Stromal cell of bone marrow (primary cell): ENCODE measurements around the gene SDK1.

Experiments
- DNase-seq: peaks from one replicate; pipeline ENCODE4 v3.0.0-alpha.2; 2012; ENCODE audit warnings: low read depth

SDK1 gene

GRCh38 chr7:3880228-3880987 is 579.4 kb downstream of the SDK1 start:
- no peak for DNase-seq

GRCh38 chr7:3882782-3883181 is 581.7 kb downstream of the SDK1 start:
- no peak for DNase-seq

GRCh38 chr7:3884543-3884942 is 583.5 kb downstream of the SDK1 start:
- no peak for DNase-seq

GRCh38 chr7:3887096-3887690 is 586.1 kb downstream of the SDK1 start:
- DNase-seq: no peak

- DNase-seq: peak; percentile 21
These were observed 587.0 kb downstream of the SDK1 start for GRCh38 chr7:3888096-3888495.

- DNase-seq: no peak
These were observed 591.1 kb downstream of the SDK1 start for GRCh38 chr7:3892157-3892556.

GRCh38 chr7:3892686-3893085 is 591.6 kb downstream of the SDK1 start:
- DNase-seq: no peak

- no peak for DNase-seq
These were observed 592.2 kb downstream of the SDK1 start for GRCh38 chr7:3893151-3893788.

- no peak for DNase-seq
These were observed 592.7 kb downstream of the SDK1 start for GRCh38 chr7:3893789-3894153.

GRCh38 chr7:3895341-3896116 is 594.5 kb downstream of the SDK1 start:
- no peak for DNase-seq

- no peak for DNase-seq
These were observed 595.2 kb downstream of the SDK1 start for GRCh38 chr7:3896169-3896765.

- DNase-seq: peak; percentile 9
These were observed 596.6 kb downstream of the SDK1 start for GRCh38 chr7:3897430-3898372.

GRCh38 chr7:3899559-3899991 is 598.5 kb downstream of the SDK1 start:
- DNase-seq: no peak

- no peak for DNase-seq
These were observed 607.1 kb downstream of the SDK1 start for GRCh38 chr7:3908153-3908552.

- no peak for DNase-seq
These were observed 608.1 kb downstream of the SDK1 start for GRCh38 chr7:3909128-3909527.

- DNase-seq: no peak
These were observed 609.0 kb downstream of the SDK1 start for GRCh38 chr7:3910054-3910453.

GRCh38 chr7:3911685-3912084 is 610.6 kb downstream of the SDK1 start:
- no peak for DNase-seq

GRCh38 chr7:3912291-3912690 is 611.2 kb downstream of the SDK1 start:
- no peak for DNase-seq

- DNase-seq: no peak
These were observed 613.2 kb downstream of the SDK1 start for GRCh38 chr7:3914051-3914775.

GRCh38 chr7:3915337-3915878 is 614.4 kb downstream of the SDK1 start:
- no peak for DNase-seq
